ENCODE results near the gene EPHA6. TPM values are rescaled to one million over a fixed set of nuclear protein-coding genes. Genes with fewer than 3 reads are reported as not detected.

EPHA6 gene
- total and polyA plus RNA-seq, 2 experiments from 2014 or later = not detected

DNA sequence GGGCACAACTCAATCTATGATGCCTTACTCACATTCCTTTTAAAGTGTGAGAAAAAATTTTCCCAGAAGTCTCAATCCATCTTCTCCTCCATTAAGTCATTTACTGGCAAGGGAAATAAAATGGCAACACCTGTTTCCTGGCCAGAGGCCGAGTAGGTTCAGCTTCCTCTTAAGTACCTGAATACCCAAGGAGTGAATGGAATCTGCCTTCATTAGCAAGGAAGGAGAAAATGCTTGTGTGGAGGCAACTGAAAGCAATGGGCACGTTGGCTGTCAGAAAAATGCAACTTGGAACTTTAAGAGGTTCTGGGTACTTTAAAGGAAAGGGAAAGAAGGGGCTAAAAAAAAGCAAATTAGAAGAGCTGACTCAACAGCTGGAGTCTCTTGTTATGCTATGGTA, 526.5 kb downstream of the EPHA6 start:
- no peaks in the 10 kb centered on the region for H4K20me1 ChIP-seq (ENCODE audit: insufficient read depth)
- H3K79me2 ChIP-seq (ENCODE audit: insufficient read depth) = no peaks in the 10 kb centered on the region
- no peak overlapping the region for H2AFZ ChIP-seq
- DNase-seq = no peak
- TF ChIP-seq EZH2phosphoT487 (IDR thresholded peaks at IDR 0.05; ENCODE audit: insufficient read depth, low read depth) (no peak), EZH2 (IDR thresholded peaks at IDR 0.05; ENCODE audit: insufficient read depth, poor library complexity, severe bottlenecking) (no peak)
- no peaks in the 10 kb centered on the region for H3K36me3 ChIP-seq (ENCODE audit: low read depth)
- H3K9me2 ChIP-seq (ENCODE audit: insufficient read depth) = no peaks in the 10 kb centered on the region
- H3K9me3 ChIP-seq (ENCODE audit: low read depth) = no peaks in the 10 kb centered on the region
- H3K27ac ChIP-seq = no peak overlapping the region
- H3K9ac ChIP-seq = no peak overlapping the region
- H3K4me1 ChIP-seq (ENCODE audit: insufficient read depth) = no peaks in the 10 kb centered on the region
- H3F3A ChIP-seq (ENCODE audit: insufficient read depth) = no peaks in the 10 kb centered on the region
- H3K4me3 ChIP-seq = no peak overlapping the region
- H3K27me3 ChIP-seq (replicated peaks; ENCODE audit: insufficient read depth) = no peaks in the 10 kb centered on the region
- in situ Hi-C loops (cut with MboI) = no loop called here
- WGBS, 2 experiments (ENCODE audit: low coverage in 1 of 2, low lambda C conversion rate in 2 of 2, missing lambda C conversion rate in 2 of 2) = 13 to 15% methylated on average over 2 of the region's 2 CpGs
- no peak overlapping the region for H3K4me2 ChIP-seq (ENCODE audit: unreplicated experiment)

DNA sequence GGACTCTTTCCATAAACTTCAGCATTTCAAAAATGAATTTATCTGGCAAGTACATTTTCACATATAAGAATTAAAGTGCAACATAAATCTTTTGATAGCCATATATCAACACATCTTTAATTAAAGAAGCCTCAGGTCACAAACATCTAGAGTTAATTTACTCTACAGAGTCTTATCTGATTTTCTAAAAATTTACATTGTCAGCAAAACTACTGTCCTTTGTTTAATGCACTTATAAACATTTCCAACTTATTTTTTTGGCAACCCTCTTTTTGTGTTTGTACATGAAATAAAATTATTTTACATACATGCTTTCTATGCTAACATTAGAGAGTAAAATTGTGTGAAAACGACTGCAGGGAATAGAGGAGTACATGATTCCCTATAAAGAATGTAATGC, 533.4 kb downstream of the EPHA6 start:
- WGBS, 2 experiments (ENCODE audit: low coverage in 1 of 2, low lambda C conversion rate in 2 of 2, missing lambda C conversion rate in 2 of 2) = 0 to 2% methylated on average over 1 of the region's 1 CpG
- no peak for TF ChIP-seq EZH2phosphoT487 (IDR thresholded peaks at IDR 0.05; ENCODE audit: insufficient read depth, low read depth)
- no peak for TF ChIP-seq EZH2 (IDR thresholded peaks at IDR 0.05; ENCODE audit: insufficient read depth, poor library complexity, severe bottlenecking)
- Histone ChIP-seq H3K27me3 (replicated peaks; ENCODE audit: insufficient read depth) (no peaks in the 10 kb centered on the region), H3K4me1 (ENCODE audit: insufficient read depth) (no peaks in the 10 kb centered on the region), H3K27ac (no peak overlapping the region), H4K20me1 (ENCODE audit: insufficient read depth) (no peaks in the 10 kb centered on the region), H3K4me2 (ENCODE audit: unreplicated experiment) (no peak overlapping the region), H3K36me3 (ENCODE audit: low read depth) (no peaks in the 10 kb centered on the region), H3K79me2 (ENCODE audit: insufficient read depth) (no peaks in the 10 kb centered on the region), H3K9me2 (ENCODE audit: insufficient read depth) (no peaks in the 10 kb centered on the region), H3K9me3 (ENCODE audit: low read depth) (no peaks in the 10 kb centered on the region), H3F3A (ENCODE audit: insufficient read depth) (no peaks in the 10 kb centered on the region), H2AFZ (no peak overlapping the region), H3K9ac (no peak overlapping the region), H3K4me3 (no peak overlapping the region)
- in situ Hi-C loops (cut with MboI) = no loop called here
- DNase-seq = no peak

DNA sequence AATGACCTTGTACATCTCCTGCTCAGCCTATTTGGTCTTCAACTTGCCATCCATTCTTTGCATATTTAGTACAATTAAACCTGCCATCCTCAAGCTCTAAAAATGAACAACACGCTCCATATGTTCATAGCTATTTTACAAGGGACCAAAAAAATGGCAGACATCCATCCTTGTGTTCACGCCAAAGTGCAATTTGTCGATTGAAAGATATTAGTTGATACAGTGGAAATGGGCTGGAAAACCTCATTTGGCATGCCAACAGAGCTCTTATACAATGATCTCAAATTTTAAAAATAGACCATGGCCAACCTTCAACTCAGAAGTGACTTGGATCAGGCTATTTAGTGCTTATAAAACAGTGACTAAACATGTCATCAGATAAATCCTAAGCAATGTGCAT, 536.6 kb downstream of the EPHA6 start:
- H3K79me2 ChIP-seq (ENCODE audit: insufficient read depth) = no peaks in the 10 kb centered on the region
- 14% methylated on average over 3 of the region's 3 CpGs for WGBS, 2 experiments (ENCODE audit: low coverage in 1 of 2, low lambda C conversion rate in 2 of 2, missing lambda C conversion rate in 2 of 2)
- no peak overlapping the region for H3K9ac ChIP-seq
- DNase-seq = no peak
- no peak overlapping the region for H3K4me2 ChIP-seq (ENCODE audit: unreplicated experiment)
- no peak overlapping the region for H3K27ac ChIP-seq
- TF ChIP-seq EZH2phosphoT487 (IDR thresholded peaks at IDR 0.05; ENCODE audit: insufficient read depth, low read depth) (no peak), EZH2 (IDR thresholded peaks at IDR 0.05; ENCODE audit: insufficient read depth, poor library complexity, severe bottlenecking) (no peak)
- H3K4me1 ChIP-seq (ENCODE audit: insufficient read depth) = no peaks in the 10 kb centered on the region
- no peaks in the 10 kb centered on the region for H3K36me3 ChIP-seq (ENCODE audit: low read depth)
- H3K9me3 ChIP-seq (ENCODE audit: low read depth) = no peaks in the 10 kb centered on the region
- H3K4me3 ChIP-seq = no peak overlapping the region
- no peaks in the 10 kb centered on the region for H4K20me1 ChIP-seq (ENCODE audit: insufficient read depth)
- H3K9me2 ChIP-seq (ENCODE audit: insufficient read depth) = no peaks in the 10 kb centered on the region
- no peaks in the 10 kb centered on the region for H3F3A ChIP-seq (ENCODE audit: insufficient read depth)
- in situ Hi-C loops (cut with MboI) = no loop called here
- H3K27me3 ChIP-seq (replicated peaks; ENCODE audit: insufficient read depth) = no peaks in the 10 kb centered on the region
- H2AFZ ChIP-seq = no peak overlapping the region

DNA sequence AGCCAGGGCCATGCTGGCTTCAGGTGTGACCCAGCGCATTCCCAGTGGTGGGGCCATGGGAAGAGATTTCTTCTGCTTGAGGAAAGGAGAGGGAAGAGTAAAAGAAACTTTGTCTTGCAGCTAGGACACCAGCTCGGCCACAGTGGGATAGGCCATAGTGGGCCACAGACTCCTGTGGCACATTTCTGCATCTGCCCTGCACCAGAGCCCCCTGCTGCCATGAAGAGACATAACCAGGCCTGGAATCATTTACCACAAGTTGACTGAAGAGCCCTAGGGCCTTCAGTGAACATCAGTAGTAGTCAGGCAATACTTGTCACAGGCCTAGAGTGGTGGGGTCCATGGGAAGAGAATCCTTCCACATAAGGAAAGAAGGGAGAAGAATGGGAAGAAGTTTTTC, 538.8 kb downstream of the EPHA6 start:
- Histone ChIP-seq H3K9me2 (ENCODE audit: insufficient read depth) (no peaks in the 10 kb centered on the region), H2AFZ (no peak overlapping the region), H3K4me2 (ENCODE audit: unreplicated experiment) (no peak overlapping the region), H3F3A (ENCODE audit: insufficient read depth) (no peaks in the 10 kb centered on the region), H3K36me3 (ENCODE audit: low read depth) (no peaks in the 10 kb centered on the region), H3K4me3 (no peak overlapping the region), H4K20me1 (ENCODE audit: insufficient read depth) (no peaks in the 10 kb centered on the region), H3K4me1 (ENCODE audit: insufficient read depth) (no peaks in the 10 kb centered on the region), H3K27ac (no peak overlapping the region), H3K9me3 (ENCODE audit: low read depth) (no peaks in the 10 kb centered on the region), H3K9ac (no peak overlapping the region), H3K79me2 (ENCODE audit: insufficient read depth) (no peaks in the 10 kb centered on the region), H3K27me3 (replicated peaks; ENCODE audit: insufficient read depth) (no peaks in the 10 kb centered on the region)
- no peak for DNase-seq
- 25 to 27% methylated on average over 2 of the region's 2 CpGs for WGBS, 2 experiments (ENCODE audit: low coverage in 1 of 2, low lambda C conversion rate in 2 of 2, missing lambda C conversion rate in 2 of 2)
- TF ChIP-seq EZH2 (IDR thresholded peaks at IDR 0.05; ENCODE audit: insufficient read depth, poor library complexity, severe bottlenecking) = no peak
- in situ Hi-C loops (cut with MboI) = no loop called here

DNA sequence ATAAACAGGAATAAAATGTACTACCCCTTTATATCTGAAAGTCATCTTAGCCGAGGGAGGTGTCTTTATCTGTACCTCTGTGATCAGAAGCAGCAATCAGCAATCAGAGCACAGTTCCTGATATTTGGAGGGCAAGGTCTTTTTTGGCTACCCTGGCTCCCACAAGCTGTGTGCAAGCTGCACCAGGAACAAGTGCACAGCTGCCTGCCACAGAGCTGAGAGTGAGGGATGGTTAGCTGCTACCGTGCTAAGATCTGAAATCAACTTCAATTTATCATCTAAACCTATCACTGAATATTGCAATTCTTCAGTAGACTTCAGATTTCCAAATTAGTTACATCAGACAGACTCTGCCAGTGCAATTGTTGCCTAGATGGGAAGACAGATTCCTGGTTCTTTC, 545.6 kb downstream of the EPHA6 start:
- no peaks in the 10 kb centered on the region for H3K79me2 ChIP-seq (ENCODE audit: insufficient read depth)
- H2AFZ ChIP-seq = no peak overlapping the region
- H3K4me1 ChIP-seq (ENCODE audit: insufficient read depth) = no peaks in the 10 kb centered on the region
- no peaks in the 10 kb centered on the region for H3F3A ChIP-seq (ENCODE audit: insufficient read depth)
- TF ChIP-seq EZH2phosphoT487 (IDR thresholded peaks at IDR 0.05; ENCODE audit: insufficient read depth, low read depth) (no peak), EZH2 (IDR thresholded peaks at IDR 0.05; ENCODE audit: insufficient read depth, poor library complexity, severe bottlenecking) (no peak)
- no peaks in the 10 kb centered on the region for H3K9me2 ChIP-seq (ENCODE audit: insufficient read depth)
- H3K27ac ChIP-seq = no peak overlapping the region
- no peak overlapping the region for H3K4me3 ChIP-seq
- no peaks in the 10 kb centered on the region for H3K27me3 ChIP-seq (replicated peaks; ENCODE audit: insufficient read depth)
- WGBS, 2 experiments (ENCODE audit: low coverage in 1 of 2, low lambda C conversion rate in 2 of 2, missing lambda C conversion rate in 2 of 2) = 12 to 15% methylated on average over 2 of the region's 2 CpGs
- no peaks in the 10 kb centered on the region for H4K20me1 ChIP-seq (ENCODE audit: insufficient read depth)
- no peaks in the 10 kb centered on the region for H3K36me3 ChIP-seq (ENCODE audit: low read depth)
- in situ Hi-C loops (cut with MboI) = no loop called here
- H3K9me3 ChIP-seq (ENCODE audit: low read depth) = no peaks in the 10 kb centered on the region
- no peak for DNase-seq
- no peak overlapping the region for H3K9ac ChIP-seq
- no peak overlapping the region for H3K4me2 ChIP-seq (ENCODE audit: unreplicated experiment)

All from GM23248 (cell line).